HG02571 (cell line): Measurements from ENCODE around the gene ADCY5.

Source experiments
- ATAC-seq: cut with Tn5 transposase; IDR thresholded peaks from one replicate; pipeline ENCODE4 v1.9.1; 2021; ENCODE audit warnings: mild to moderate bottlenecking, moderate library complexity; ENCODE audit not compliant: unreplicated experiment

The ADCY5 gene

GRCh38 chr3:123292321-123293310 lies 156.3 kb downstream of the ADCY5 start:
- no peak for ATAC-seq

GRCh38 chr3:123291404-123291803 lies 157.5 kb downstream of the ADCY5 start:
- ATAC-seq: no peak

GRCh38 chr3:123290962-123291361 lies 157.9 kb downstream of the ADCY5 start:
- no peak for ATAC-seq

GRCh38 chr3:123290107-123290930 lies 158.6 kb downstream of the ADCY5 start:
- ATAC-seq: no peak

- ATAC-seq: no peak
These were observed 159.3 kb downstream of the ADCY5 start for GRCh38 chr3:123289391-123290106.

GRCh38 chr3:123287962-123288302 lies 161.0 kb downstream of the ADCY5 start:
- no peak for ATAC-seq

GRCh38 chr3:123287051-123287961 lies 161.6 kb downstream of the ADCY5 start:
- ATAC-seq: no peak

- ATAC-seq: no peak
These were observed 162.4 kb downstream of the ADCY5 start for GRCh38 chr3:123286308-123287023.

GRCh38 chr3:123285931-123286307 lies 163.0 kb downstream of the ADCY5 start:
- ATAC-seq: no peak

- ATAC-seq: no peak
These were observed 163.4 kb downstream of the ADCY5 start for GRCh38 chr3:123285479-123285878.

GRCh38 chr3:123285066-123285465 lies 163.8 kb downstream of the ADCY5 start:
- ATAC-seq: no peak

- no peak for ATAC-seq
These were observed 164.4 kb downstream of the ADCY5 start for GRCh38 chr3:123284399-123285010.

GRCh38 chr3:123283657-123284398 lies 165.1 kb downstream of the ADCY5 start:
- ATAC-seq: no peak

GRCh38 chr3:123283074-123283473 lies 165.8 kb downstream of the ADCY5 start:
- no peak for ATAC-seq

- ATAC-seq: no peak
These were observed 166.4 kb downstream of the ADCY5 start for GRCh38 chr3:123282461-123282860.

- no peak for ATAC-seq
These were observed 167.0 kb downstream of the ADCY5 start for GRCh38 chr3:123281929-123282328.

GRCh38 chr3:123281406-123281805 lies 167.5 kb downstream of the ADCY5 start:
- ATAC-seq: no peak

GRCh38 chr3:123279121-123279520 lies 169.8 kb downstream of the ADCY5 start:
- ATAC-seq: no peak
